ENCODE results near the gene RBMS2.

The RBMS2 gene

DNA sequence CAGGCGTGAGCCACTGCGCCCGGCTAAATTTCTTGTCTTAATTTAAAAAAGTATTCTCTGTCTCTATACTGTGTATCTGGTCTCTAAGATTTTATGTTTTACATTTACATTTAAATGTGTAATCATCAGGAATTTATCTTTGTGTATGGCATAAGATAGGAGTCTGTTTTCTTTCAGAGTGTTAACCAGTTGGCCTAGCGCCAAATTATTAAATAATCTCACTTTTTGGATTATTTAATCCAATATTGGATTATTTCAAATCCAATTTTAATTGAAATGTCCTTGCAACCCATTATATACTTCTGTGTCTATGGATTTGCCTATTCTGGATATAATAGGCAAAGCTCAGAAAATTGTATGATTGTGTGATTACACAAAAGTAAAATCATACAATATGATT, 63.5 kb downstream of the RBMS2 start:
- DNase-seq (ENCODE audit: low read depth), result no peak

GRCh38 chr12:56589783-56590182, 68.2 kb downstream of the RBMS2 start:
- no peak for DNase-seq (ENCODE audit: low read depth)

DNA sequence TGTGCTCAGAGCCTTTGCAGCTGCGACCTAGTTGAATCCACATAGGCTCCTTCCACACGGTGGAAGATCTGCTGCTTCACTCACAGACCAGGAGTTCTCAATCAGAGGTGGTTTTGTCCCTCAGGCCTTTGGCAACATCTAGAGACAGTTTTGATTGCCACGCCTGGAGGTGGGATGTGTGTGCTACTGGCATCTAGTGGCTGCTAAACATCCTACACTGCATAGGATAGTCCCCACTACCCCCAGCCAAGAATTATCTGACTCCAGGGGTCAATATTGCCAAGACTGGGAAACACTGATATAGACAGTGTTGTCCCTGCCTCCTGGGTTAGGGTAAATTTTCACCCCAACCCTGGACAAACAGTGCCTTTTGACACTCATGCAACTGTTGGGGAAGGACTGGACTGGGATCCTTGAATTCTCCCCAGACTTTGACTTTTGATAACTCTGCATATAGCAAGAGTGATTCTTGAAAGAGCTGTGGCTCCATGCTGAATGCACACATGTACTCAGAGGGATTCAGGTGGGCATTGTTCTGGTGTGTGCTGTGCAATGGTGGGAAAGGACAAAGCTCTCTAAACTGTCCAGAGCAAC, 68.7 kb downstream of the RBMS2 start:
- DNase-seq (ENCODE audit: low read depth), result no peak

- DNase-seq (ENCODE audit: low read depth), result no peak
These were observed 69.5 kb downstream of the RBMS2 start for GRCh38 chr12:56591126-56591525.

GRCh38 chr12:56591961-56592360, 70.3 kb downstream of the RBMS2 start:
- DNase-seq (ENCODE audit: low read depth), result no peak

GRCh38 chr12:56593909-56594621, 72.4 kb downstream of the RBMS2 start:
- peak; percentile 39 for DNase-seq (ENCODE audit: low read depth)

GRCh38 chr12:56596815-56597214, 75.2 kb downstream of the RBMS2 start:
- no peak for DNase-seq (ENCODE audit: low read depth)

DNA sequence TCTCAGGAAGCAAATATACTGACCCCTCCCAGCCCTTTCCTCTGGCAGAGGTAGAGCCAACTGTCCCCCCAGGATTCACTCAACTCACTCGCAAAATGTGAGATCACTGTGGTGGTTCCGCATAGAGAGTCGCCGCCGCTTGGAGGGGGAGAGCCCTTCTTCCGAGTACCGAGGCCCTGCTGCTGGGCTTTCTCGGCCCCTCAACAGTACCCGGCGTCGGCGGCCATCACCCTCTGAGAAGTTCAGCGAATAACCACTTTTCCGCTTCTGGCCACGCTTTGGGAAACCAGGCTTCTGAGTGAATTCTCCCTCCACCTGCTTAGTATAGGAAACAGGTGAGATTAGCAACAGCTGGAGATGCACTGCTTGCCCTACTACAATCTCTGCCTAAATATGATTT, 77.4 kb downstream of the RBMS2 start:
- DNase-seq (ENCODE audit: low read depth), result no peak

- no peak for DNase-seq (ENCODE audit: low read depth)
These were observed 78.2 kb downstream of the RBMS2 start for GRCh38 chr12:56599797-56600196.

DNA sequence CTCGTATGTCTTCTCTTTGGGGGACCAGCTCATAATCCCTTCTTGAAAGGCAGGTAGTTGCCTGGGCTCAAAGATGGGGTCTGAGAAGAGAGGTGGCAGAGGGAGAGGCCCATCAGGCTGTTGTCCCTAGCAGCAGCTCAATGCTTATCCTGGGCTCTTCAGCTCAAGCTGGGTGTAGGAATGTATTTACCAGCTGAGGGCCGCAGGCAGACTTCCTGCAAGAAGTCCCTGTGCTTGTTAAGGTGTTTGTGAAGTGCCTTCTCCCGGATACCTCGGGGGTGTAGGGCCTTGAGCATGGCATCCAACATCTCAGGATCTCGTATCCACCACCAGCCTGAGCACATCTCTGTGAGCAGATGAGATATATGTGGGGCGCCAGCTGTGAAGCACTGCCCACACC, 79.1 kb downstream of the RBMS2 start:
- no peak for DNase-seq (ENCODE audit: low read depth)

DNA sequence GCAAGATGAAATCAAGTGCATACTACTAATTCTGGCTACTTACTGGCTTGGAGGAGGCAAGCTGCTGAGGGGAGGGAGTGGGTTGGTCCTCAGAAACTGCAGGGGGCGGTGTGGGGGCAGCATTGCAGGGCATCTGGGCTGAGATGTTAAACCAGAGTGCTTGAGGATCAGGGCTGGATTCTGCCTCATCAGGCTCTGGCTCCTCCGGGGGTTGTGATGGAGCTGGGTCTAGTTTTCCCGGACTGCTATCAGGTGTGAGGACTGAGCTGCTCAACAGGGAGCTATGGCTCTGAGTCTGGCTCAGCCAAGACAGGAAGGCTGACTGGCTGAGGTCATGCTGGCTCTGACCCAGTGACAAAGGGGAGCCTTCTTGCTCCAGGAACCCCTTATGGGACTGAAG, 79.9 kb downstream of the RBMS2 start:
- DNase-seq (ENCODE audit: low read depth), result no peak

DNA sequence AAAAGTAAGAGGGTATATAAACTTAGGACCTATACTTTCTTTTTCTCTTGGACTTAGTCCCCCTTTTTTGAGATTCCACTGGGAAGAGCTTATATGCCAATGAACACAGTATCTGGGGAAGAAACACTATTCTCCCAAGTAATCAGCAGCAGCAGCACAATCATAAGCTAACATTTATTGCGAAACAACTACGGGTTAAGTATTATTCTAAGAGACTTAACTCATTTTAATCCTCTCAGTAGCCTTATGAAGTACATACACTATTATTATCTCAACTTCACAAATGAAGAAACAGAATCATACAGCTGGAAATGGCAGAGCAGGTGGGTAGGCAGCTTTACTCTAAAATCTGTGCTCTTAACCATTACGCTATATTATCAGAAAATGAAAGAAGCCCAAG, 80.6 kb downstream of the RBMS2 start:
- no peak for DNase-seq (ENCODE audit: low read depth)

DNA sequence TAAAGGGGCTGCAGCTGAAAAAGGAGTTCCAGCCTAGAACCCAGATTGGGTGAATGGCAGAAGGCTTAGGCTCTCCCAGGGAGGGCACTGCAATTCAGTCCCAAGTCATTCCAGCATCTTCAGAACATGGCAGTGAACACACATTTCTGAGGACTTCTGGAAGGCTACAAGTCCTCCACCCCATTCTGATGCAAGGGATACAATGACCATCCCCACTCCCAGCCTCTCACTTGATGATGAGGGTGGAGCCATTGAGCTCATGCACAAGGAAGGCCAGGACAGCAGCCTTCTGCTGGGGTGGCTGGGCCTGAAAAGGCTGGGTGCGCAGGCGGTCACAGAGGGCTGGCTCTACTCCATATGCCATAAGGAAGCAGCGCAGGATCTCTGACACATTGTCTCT, 82.7 kb downstream of the RBMS2 start:
- DNase-seq (ENCODE audit: low read depth), result no peak

DNA sequence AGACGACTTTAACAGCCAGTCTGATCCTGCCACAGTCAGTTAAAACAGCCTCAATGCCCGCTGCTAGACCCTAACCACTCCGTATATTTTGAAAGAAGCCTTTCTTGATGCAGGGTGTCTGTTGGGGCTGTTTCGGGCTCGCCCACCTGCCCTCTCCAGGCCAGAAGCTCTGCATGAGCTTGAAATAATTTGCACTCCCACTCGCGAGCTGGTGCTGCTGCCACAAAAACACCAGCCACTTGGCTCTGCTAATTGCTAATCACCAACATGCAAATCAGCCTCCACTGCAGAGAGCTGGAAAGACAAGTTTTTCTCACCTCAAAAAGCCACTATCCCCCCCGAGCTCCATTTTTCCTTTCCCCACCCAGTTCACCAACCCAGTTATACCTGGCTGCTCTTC, 93.0 kb downstream of the RBMS2 start:
- DNase-seq (ENCODE audit: low read depth), result no peak

GRCh38 chr12:56616244-56616643, 94.6 kb downstream of the RBMS2 start:
- no peak for DNase-seq (ENCODE audit: low read depth)

- DNase-seq (ENCODE audit: low read depth), result no peak
These were observed 95.3 kb downstream of the RBMS2 start for GRCh38 chr12:56616925-56617324.

GRCh38 chr12:56622535-56622934, 100.9 kb downstream of the RBMS2 start:
- no peak for DNase-seq (ENCODE audit: low read depth)

- no peak for DNase-seq (ENCODE audit: low read depth)
These were observed 105.1 kb downstream of the RBMS2 start for GRCh38 chr12:56626701-56627100.

DNA sequence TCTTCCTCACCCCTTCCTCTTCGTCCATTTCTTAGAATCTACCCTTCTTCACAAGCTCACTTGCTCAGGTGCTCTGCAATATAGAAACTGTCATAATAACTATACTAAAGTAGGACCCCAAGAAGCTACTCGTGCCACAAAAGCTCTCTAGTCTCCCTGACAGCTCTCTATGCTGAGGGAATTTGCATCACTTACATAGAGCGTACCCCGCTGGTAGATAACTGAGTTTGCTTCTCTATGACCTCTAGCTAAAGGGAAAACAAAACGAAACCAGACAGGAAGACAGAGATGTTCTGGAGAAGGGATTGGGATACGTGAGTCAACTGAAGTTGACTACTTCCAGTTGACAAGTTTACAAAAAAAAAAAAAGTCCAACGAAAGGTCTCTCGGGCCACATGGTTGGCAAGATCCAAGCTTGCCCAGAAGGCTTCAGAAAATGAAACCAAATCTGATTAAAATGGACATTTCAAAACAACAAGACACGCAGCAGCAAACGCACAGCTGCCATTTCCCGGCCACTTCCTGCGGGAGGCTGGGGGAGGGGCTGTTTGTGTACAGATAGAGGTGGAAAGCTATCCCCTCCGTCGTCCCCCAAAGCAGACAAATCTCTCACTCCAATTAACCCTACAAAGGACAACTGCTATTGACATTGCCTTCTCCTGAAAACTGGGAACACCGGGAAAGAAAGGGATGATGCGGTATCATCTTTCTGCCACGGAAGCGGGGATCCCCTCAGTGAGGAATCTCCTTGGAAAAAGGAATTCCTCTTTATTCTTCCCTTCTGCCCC, 107.2 kb downstream of the RBMS2 start:
- no peak for DNase-seq (ENCODE audit: low read depth)

DNA sequence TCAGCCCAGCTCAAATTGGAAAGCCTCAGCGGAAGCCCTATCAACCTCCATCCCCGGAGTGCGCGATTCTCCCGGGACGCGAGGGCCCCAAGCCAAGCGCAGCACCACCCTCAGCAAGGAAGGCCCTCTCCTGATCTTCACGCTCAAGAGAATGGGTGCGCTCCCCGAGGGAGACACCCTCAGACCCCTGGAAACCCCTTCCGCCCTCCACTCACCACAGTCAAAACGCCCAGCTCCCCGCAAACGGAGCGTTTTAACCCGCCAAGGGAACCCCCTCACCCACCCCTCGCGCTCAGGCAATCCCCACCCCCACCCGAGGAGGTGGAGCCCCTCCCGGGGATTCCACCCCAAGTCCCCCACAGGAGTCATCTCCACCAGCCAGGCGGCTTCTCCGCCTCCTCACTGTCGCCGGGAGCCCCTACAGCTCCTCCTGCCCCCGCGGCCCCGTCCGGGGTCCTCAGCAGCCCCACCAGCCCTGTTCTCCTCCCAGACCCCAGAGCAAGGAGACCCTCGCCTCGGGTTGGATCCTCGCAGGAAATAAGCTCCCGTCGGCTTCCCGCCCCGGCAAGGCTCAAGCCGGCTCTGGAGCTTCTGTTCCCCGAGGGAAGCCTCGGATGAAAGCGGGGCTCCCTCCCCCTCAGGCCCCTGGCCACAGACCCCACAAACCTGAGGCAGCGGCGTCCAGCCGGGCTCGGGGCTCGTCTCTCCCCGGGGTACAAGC, 108.0 kb downstream of the RBMS2 start:
- no peak for DNase-seq (ENCODE audit: low read depth)

DNA sequence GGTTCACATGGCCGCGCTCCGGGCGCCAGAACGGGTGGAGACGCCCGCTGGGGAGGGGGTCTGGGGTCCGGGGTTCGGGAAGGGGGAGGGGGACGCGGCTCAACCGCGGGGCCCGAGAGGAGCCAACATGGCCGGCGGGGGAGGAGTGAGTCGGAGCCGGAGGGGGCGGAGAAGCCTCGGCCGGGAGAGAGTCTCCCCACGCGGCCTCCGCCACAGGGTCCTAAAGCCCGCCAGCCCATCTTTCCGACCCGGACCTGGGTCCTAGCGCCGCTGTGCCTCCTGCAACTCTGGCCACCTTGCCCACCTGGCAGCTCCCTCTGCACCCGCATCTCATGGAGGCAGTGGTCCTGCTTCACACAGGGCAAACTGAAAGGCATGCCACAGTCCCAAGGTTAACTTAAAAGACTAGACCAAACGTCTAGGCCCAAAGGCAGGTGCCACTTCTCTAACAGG, 108.6 kb downstream of the RBMS2 start, which contains the start of gene BAZ2A:
Gene BAZ2A, minus strand, starts transcription at position 147 of the 453 bp plus-strand sequence. CDS start 12,796 bp downstream, outside the sequence.
- DNase-seq (ENCODE audit: low read depth), result no peak
